ENCODE results near the gene HDAC4.

GRCh38 chr2:239147376-239147775, 253.4 kb downstream of the HDAC4 start:
- TF ChIP-seq ZNF169 (tag by site-specific recombination; IDR thresholded peaks at IDR 0.05) (no peak), ZNF580 (tag by site-specific recombination; IDR thresholded peaks at IDR 0.05) (no peak), TSHZ1 (tag by site-specific recombination; IDR thresholded peaks at IDR 0.05; ENCODE audit: borderline replicate concordance) (no peak), REST (tag by site-specific recombination; IDR thresholded peaks at IDR 0.05) (no peak), ZNF558 (tag by site-specific recombination; IDR thresholded peaks at IDR 0.05) (no peak), CTCF (tag by site-specific recombination; IDR thresholded peaks at IDR 0.05) (no peak), ZEB2 (tag by site-specific recombination; IDR thresholded peaks at IDR 0.05) (no peak), ZNF692 (tag by site-specific recombination; IDR thresholded peaks at IDR 0.05) (no peak), ZNF266 (tag by site-specific recombination; IDR thresholded peaks at IDR 0.05; ENCODE audit: low read depth) (no peak)
